CD4-positive, alpha-beta T cell treated with Interleukin-2 at 100 ng/mL for 4 hours (primary cell): ENCODE data around the gene PTPN13.
"Not testable (repeated sequence)": the region's sequence is repeated elsewhere in the genome, so short reads cannot be mapped to it uniquely, and the experiment has no call there.

Experiments used
- DNase-seq: peaks from one replicate; pipeline ENCODE4 v3.0.0-alpha.2; 2020; ENCODE audit warnings: low spot score

Gene PTPN13

GRCh38 chr4:86641516-86642090 lies 47.5 kb downstream of the PTPN13 start:
- no peak for DNase-seq

- DNase-seq: no peak
Measured at GRCh38 chr4:86644892-86645291, 50.8 kb downstream of the PTPN13 start.

- DNase-seq: no peak
Measured at GRCh38 chr4:86652332-86652932, 58.3 kb downstream of the PTPN13 start.

- DNase-seq: no peak
Measured at GRCh38 chr4:86653237-86653865, 59.2 kb downstream of the PTPN13 start.

- DNase-seq: not testable (repeated sequence)
Measured at GRCh38 chr4:86656781-86657180, 62.7 kb downstream of the PTPN13 start.

GRCh38 chr4:86657382-86657781 lies 63.3 kb downstream of the PTPN13 start:
- no peak for DNase-seq

- DNase-seq: no peak
Measured at GRCh38 chr4:86657910-86658309, 63.8 kb downstream of the PTPN13 start.

- DNase-seq: no peak
Measured at GRCh38 chr4:86660401-86660800, 66.3 kb downstream of the PTPN13 start.

- DNase-seq: no peak
Measured at GRCh38 chr4:86661006-86661405, 66.9 kb downstream of the PTPN13 start.

- DNase-seq: no peak
Measured at GRCh38 chr4:86661418-86661817, 67.3 kb downstream of the PTPN13 start.

- DNase-seq: no peak
Measured at GRCh38 chr4:86664959-86665358, 70.8 kb downstream of the PTPN13 start.

GRCh38 chr4:86670298-86670697 lies 76.2 kb downstream of the PTPN13 start:
- DNase-seq: no peak

- no peak for DNase-seq
Measured at GRCh38 chr4:86670756-86671155, 76.6 kb downstream of the PTPN13 start.

GRCh38 chr4:86675548-86675947 lies 81.4 kb downstream of the PTPN13 start:
- DNase-seq: no peak

- DNase-seq: no peak
Measured at GRCh38 chr4:86678796-86679195, 84.7 kb downstream of the PTPN13 start.

GRCh38 chr4:86679441-86679840 lies 85.3 kb downstream of the PTPN13 start:
- DNase-seq: no peak

- DNase-seq: no peak
Measured at GRCh38 chr4:86683167-86683566, 89.1 kb downstream of the PTPN13 start.

GRCh38 chr4:86683983-86684382 lies 89.9 kb downstream of the PTPN13 start:
- no peak for DNase-seq

- DNase-seq: no peak
Measured at GRCh38 chr4:86685401-86685800, 91.3 kb downstream of the PTPN13 start.

GRCh38 chr4:86686741-86687140 lies 92.6 kb downstream of the PTPN13 start:
- DNase-seq: no peak

GRCh38 chr4:86688026-86688425 lies 93.9 kb downstream of the PTPN13 start:
- DNase-seq: no peak

GRCh38 chr4:86704601-86705000 lies 110.5 kb downstream of the PTPN13 start:
- no peak for DNase-seq

GRCh38 chr4:86706923-86707597 lies 112.9 kb downstream of the PTPN13 start:
- no peak for DNase-seq
